HepG2 (cell line): ENCODE data around the gene FIBP. TPM values are rescaled to one million over a fixed set of nuclear protein-coding genes. Genes with fewer than 3 reads are reported as not detected.

Experiments used
- ARNTL ChIP-seq: sonication (generic); formaldehyde crosslinking; IDR thresholded peaks from 2 replicates; pipeline ENCODE4 v1.4.0; 2020; ENCODE audit warnings: mild to moderate bottlenecking, missing genetic modification reagents
- ATF7 ChIP-seq, 2 experiments: fragments of 450-650 bp in 1 of 2; sonication (generic) in 1 of 2; formaldehyde crosslinking in 1 of 2; IDR thresholded peaks; 2 replicates each; pipeline versions ENCODE4 v1.4.0 to v1.6.1; 2016 to 2020; ENCODE audit warnings: antibody characterized with exemption in 1 of 2, mild to moderate bottlenecking in 1 of 2, missing genetic modification reagents in 1 of 2
- BCL6 ChIP-seq: IDR thresholded peaks from 2 replicates; pipeline ENCODE4 v1.6.1; 2016; ENCODE audit warnings: missing genetic modification reagents, missing compliant biosample characterization
- FOXK2 ChIP-seq: fragments of 450-650 bp; IDR thresholded peaks from 2 replicates; pipeline ENCODE4 v1.6.1; 2016
- FOXO1 ChIP-seq: sonication (generic); formaldehyde crosslinking; IDR thresholded peaks from 2 replicates; pipeline ENCODE4 v1.4.0; 2020; ENCODE audit warnings: missing genetic modification reagents
- IKZF4 ChIP-seq: sonication (generic); formaldehyde crosslinking; IDR thresholded peaks from 2 replicates; pipeline ENCODE4 v1.5.1; 2020; ENCODE audit warnings: borderline replicate concordance, mild to moderate bottlenecking, low read depth, missing genetic modification reagents; ENCODE audit errors: not compliant biosample characterization
- IRF1 ChIP-seq: sonication (generic); formaldehyde crosslinking; IDR thresholded peaks from 2 replicates; pipeline ENCODE4 v1.4.0; 2020; ENCODE audit warnings: low read depth, mild to moderate bottlenecking, missing genetic modification reagents
- IRF9 ChIP-seq: sonication (generic); formaldehyde crosslinking; IDR thresholded peaks from 2 replicates; pipeline ENCODE4 v1.8.0; 2022; ENCODE audit warnings: missing genetic modification reagents, mild to moderate bottlenecking, borderline replicate concordance
- KLF6 ChIP-seq: IDR thresholded peaks from 2 replicates; pipeline ENCODE4 v1.8.0; 2016; ENCODE audit warnings: missing biosample characterization, missing genetic modification reagents
- MBNL3 ChIP-seq: fragments of 250-450 bp; sonication (Bioruptor Pico); conservative IDR thresholded peaks from 2 replicates; pipeline ENCODE4 v1.8.0; 2022; ENCODE audit warnings: mild to moderate bottlenecking, inconsistent platforms
- NFATC3 ChIP-seq: sonication (generic); formaldehyde crosslinking; IDR thresholded peaks from 2 replicates; pipeline ENCODE4 v1.5.1; 2020; ENCODE audit warnings: mild to moderate bottlenecking, missing genetic modification reagents
- PITX1 ChIP-seq: sonication (generic); formaldehyde crosslinking; IDR thresholded peaks from 2 replicates; pipeline ENCODE4 v1.5.1; 2020; ENCODE audit warnings: mild to moderate bottlenecking, missing genetic modification reagents
- POLR2G ChIP-seq: fragments of 200-400 bp; formaldehyde crosslinking; IDR thresholded peaks from 2 replicates; pipeline ENCODE4 v1.6.1; 2018; ENCODE audit warnings: mild to moderate bottlenecking, low read depth, low read length, moderate library complexity
- RAD21 ChIP-seq: fragments of 450-650 bp; formaldehyde crosslinking; IDR thresholded peaks from 2 replicates; pipeline ENCODE4 v1.5.0; 2020; ENCODE audit warnings: mild to moderate bottlenecking
- XBP1 ChIP-seq: sonication (generic); formaldehyde crosslinking; IDR thresholded peaks from 2 replicates; pipeline ENCODE4 v1.5.0; 2020; ENCODE audit warnings: missing genetic modification reagents
- ZNF207 ChIP-seq: fragments of 450-650 bp; IDR thresholded peaks from 2 replicates; pipeline ENCODE4 v1.6.1; 2016; ENCODE audit warnings: antibody characterized with exemption, borderline replicate concordance
- ZNF280B ChIP-seq: sonication (generic); formaldehyde crosslinking; IDR thresholded peaks from 2 replicates; pipeline ENCODE4 v1.5.0; 2020; ENCODE audit warnings: missing genetic modification reagents, mild to moderate bottlenecking, borderline replicate concordance
- ZNF326 ChIP-seq: sonication (generic); formaldehyde crosslinking; IDR thresholded peaks from 2 replicates; pipeline ENCODE4 v1.4.0; 2020; ENCODE audit warnings: missing genetic modification reagents, borderline replicate concordance
- ZNF577 ChIP-seq: sonication (generic); formaldehyde crosslinking; IDR thresholded peaks from 2 replicates; pipeline ENCODE4 v1.4.0; 2020; ENCODE audit warnings: mild to moderate bottlenecking, low read depth, missing genetic modification reagents, borderline replicate concordance
- ZNF616 ChIP-seq: sonication (generic); formaldehyde crosslinking; IDR thresholded peaks from 2 replicates; pipeline ENCODE4 v1.5.0; 2020; ENCODE audit warnings: low read depth, mild to moderate bottlenecking, missing genetic modification reagents
- ZNF749 ChIP-seq: sonication (generic); formaldehyde crosslinking; IDR thresholded peaks from 2 replicates; pipeline ENCODE4 v1.8.0; 2022; ENCODE audit warnings: mild to moderate bottlenecking, missing genetic modification reagents, moderate library complexity, borderline replicate concordance
- polyA plus RNA-seq, 8 experiments: library from polyadenylated mRNA; depleted of rRNA in 3 of 8; stranded (reverse) in 7 of 8; unstranded in 1 of 8; fragments of >200 nt; fragmentation: Illumina TruSeq in 4 of 8; extraction: Trizol in 4 of 8; gene quantifications; 2 replicates each; pipeline versions ENCODE4 v1.2.1 to v1.2.3, GENCODE V29; 2011 to 2016; ENCODE audit warnings: low read depth in 4 of 8, missing spikeins in 1 of 8, mixed read lengths in 1 of 8; ENCODE audit not compliant: insufficient read depth in 1 of 8
- total RNA-seq, 5 experiments: library from RNA; depleted of rRNA; stranded (reverse); fragments of >200 nt; fragmentation: Illumina TruSeq; extraction: Trizol; gene quantifications; 2 replicates each; pipeline ENCODE4 v1.2.3, GENCODE V29; 2016; ENCODE audit warnings: low read depth in 1 of 5
- TF ChIP-seq, protein P1 (sequence below): sonication (generic); formaldehyde crosslinking; IDR thresholded peaks from 2 replicates; pipeline ENCODE4 v1.4.0; 2020; ENCODE audit warnings: missing genetic modification reagents
- TF ChIP-seq, protein P2 (sequence below): sonication (generic); formaldehyde crosslinking; IDR thresholded peaks from 2 replicates; pipeline ENCODE4 v1.5.0; 2020; ENCODE audit warnings: missing genetic modification reagents

The FIBP gene
- total and polyA plus RNA-seq, 2 of the 13 experiments (the other 11 are each of a cell fraction or from before 2014, with no cell fraction given): 42.9 to 62.1 TPM

DNA sequence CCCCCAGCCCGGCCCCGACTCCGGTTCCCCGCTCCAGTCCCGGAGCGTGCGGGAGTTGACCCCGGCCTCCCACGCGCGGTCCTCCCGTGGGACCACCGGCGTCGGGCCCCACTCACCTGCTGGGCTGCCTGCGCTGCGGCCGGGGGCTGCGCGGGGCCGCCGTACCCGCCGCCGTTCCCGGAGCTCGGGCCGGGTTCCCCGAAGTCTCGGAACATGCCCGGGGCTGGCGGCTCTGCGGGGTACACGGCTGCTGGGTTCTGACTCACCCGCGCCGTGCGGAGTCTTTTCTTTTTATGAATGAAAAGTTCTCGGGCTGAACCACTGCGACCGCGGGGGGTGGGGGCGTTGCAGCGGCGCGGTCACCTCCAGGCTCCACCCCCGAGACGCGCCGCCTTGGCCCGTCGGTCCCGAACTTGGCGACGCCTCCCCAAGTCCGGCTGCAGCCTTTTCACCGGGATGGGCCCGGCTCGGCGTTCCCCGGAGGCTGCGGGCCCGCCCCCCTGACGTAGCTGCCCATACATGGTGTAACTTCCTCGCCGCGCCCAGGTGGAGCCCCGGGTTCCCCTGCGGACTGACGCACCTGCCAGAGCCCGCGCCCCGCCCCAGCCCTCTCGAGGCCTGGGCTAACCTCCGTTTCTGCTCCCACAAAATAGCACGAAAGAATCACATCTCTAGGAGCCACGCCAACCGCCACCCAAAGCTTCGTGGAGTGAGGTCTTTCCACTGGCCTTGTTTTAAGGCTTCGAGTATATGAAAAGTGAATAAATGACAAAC lies 12.0 kb upstream of the FIBP start, which contains the start of gene FOSL1 (continued):
- TF ChIP-seq XBP1 (CRISPR knock-in tag) (no peak), IRF1 (CRISPR knock-in tag) (no peak), ZNF577 (CRISPR knock-in tag) (no peak), ZNF326 (CRISPR knock-in tag) (no peak), POLR2G (peak; percentile 95), BCL6 (CRISPR knock-in tag) (peak; percentile 55; the same call in 1 of the 2 replicates), ZNF616 (CRISPR knock-in tag) (no peak), ARNTL (CRISPR knock-in tag) (no peak), ZNF280B (CRISPR knock-in tag) (peak; percentile 21; the same call in 1 of the 2 replicates), ATF7 (IDR thresholded peaks at IDR 0.05) (no peak; the same call in 1 of the 2 replicates), ATF7 (CRISPR knock-in tag; IDR thresholded peaks at IDR 0.05) (no peak), FOXK2 (peak; percentile 23; the same call in 1 of the 2 replicates), MBNL3 (CRISPR knock-in tag) (no peak), NFATC3 (CRISPR knock-in tag) (0 out of 2 replicates have a peak, but pooled peaks have one; percentile 57), KLF6 (CRISPR knock-in tag) (0 out of 2 replicates have a peak, but pooled peaks have one; percentile 12), IRF9 (CRISPR knock-in tag) (0 out of 2 replicates have a peak, but pooled peaks have one; percentile 42), ZNF749 (CRISPR knock-in tag) (no peak), IKZF4 (CRISPR knock-in tag) (no peak), RAD21 (CRISPR knock-in tag) (peak; percentile 31; the same call in 1 of the 2 replicates), PITX1 (CRISPR knock-in tag) (no peak), FOXO1 (no peak), ZNF207 (no peak)
- TF ChIP-seq, protein P1, sequence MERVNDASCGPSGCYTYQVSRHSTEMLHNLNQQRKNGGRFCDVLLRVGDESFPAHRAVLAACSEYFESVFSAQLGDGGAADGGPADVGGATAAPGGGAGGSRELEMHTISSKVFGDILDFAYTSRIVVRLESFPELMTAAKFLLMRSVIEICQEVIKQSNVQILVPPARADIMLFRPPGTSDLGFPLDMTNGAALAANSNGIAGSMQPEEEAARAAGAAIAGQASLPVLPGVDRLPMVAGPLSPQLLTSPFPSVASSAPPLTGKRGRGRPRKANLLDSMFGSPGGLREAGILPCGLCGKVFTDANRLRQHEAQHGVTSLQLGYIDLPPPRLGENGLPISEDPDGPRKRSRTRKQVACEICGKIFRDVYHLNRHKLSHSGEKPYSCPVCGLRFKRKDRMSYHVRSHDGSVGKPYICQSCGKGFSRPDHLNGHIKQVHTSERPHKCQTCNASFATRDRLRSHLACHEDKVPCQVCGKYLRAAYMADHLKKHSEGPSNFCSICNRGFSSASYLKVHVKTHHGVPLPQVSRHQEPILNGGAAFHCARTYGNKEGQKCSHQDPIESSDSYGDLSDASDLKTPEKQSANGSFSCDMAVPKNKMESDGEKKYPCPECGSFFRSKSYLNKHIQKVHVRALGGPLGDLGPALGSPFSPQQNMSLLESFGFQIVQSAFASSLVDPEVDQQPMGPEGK (CRISPR knock-in tag): peak; percentile 79
- TF ChIP-seq, protein P2, sequence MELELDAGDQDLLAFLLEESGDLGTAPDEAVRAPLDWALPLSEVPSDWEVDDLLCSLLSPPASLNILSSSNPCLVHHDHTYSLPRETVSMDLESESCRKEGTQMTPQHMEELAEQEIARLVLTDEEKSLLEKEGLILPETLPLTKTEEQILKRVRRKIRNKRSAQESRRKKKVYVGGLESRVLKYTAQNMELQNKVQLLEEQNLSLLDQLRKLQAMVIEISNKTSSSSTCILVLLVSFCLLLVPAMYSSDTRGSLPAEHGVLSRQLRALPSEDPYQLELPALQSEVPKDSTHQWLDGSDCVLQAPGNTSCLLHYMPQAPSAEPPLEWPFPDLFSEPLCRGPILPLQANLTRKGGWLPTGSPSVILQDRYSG: no peak
